HG03103 (cell line): ENCODE data around the gene UPK1B.
"Not testable (repeated sequence)": the region's sequence is repeated elsewhere in the genome, so short reads cannot be mapped to it uniquely, and the experiment has no call there.

Experiments used
- ATAC-seq: cut with Tn5 transposase; IDR thresholded peaks from one replicate; pipeline ENCODE4 v1.9.1; 2021; ENCODE audit warnings: low read depth; ENCODE audit not compliant: unreplicated experiment

Gene UPK1B

DNA sequence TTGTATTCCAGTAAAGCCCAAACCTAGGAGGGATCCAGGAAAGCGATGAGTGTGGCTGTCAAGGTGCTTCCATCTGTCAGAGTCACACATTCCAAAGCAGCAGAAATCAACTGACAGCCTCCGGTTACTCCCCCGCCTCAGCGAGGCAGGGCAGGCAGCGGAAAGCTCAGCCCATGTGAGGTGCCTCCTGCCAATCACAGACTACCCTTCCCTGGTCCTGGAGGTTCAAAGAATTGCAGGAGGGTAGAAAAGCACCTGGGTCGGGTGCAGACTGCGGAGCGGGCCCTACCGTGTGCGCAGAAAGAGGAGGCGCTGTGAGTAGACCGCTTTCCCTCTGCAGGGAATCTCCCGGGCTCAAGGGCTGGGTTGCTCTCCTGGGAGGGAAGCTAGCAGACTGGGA, at the start of gene UPK1B:
UPK1B (plus strand) TSS at position 274 of the 400 bp plus-strand sequence. CDS start 13,144 bp downstream, outside the sequence.
- no peak for ATAC-seq

GRCh38 chr3:119125342-119125741, 48.1 kb upstream of the UPK1B start:
- ATAC-seq: no peak

GRCh38 chr3:119125742-119126504, 47.5 kb upstream of the UPK1B start:
- no peak for ATAC-seq

DNA sequence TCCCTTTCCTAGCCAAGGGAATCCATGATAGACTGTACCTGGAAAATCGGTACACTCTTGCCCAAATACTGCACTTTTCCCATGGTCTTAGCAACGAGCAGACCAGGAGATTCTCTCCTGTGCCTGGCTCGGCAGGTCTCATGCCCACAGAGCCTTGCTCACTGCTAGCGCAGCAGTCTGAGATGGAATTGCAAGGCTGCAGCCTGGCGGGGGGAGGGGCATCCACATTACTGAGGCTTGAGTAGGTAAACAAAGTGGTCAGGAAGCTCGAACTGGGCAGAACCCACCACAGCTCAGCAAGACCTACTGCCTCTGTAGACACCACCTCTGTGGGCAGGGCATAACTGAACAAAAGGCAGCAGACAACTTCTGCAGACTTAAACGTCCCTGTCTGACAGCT, 43.1 kb upstream of the UPK1B start:
- not testable (repeated sequence) for ATAC-seq

- ATAC-seq: not testable (repeated sequence)
These were observed 41.1 kb upstream of the UPK1B start for GRCh38 chr3:119132291-119132690.

- not testable (repeated sequence) for ATAC-seq
These were observed 34.0 kb upstream of the UPK1B start for GRCh38 chr3:119139360-119139759.

DNA sequence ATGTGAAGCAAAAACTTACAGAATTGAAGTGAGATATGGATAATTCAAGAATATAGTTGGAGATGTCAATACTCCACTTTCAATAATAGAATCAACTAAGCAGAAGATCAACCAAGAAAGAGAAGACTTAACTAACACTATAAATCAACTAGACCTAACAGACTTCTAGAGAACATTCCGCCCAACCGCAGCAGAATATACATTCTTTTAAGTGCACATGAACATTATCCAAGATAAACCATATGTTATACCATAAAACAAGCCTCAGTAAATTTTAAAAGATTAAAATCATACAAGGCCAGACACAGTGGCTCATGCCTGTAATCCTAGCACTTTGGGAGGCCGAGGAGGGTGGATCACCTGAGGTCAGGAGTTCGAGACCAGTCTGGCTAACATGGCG, 32.9 kb upstream of the UPK1B start:
- no peak for ATAC-seq

- ATAC-seq: no peak
These were observed 28.3 kb upstream of the UPK1B start for GRCh38 chr3:119145128-119145499.

DNA sequence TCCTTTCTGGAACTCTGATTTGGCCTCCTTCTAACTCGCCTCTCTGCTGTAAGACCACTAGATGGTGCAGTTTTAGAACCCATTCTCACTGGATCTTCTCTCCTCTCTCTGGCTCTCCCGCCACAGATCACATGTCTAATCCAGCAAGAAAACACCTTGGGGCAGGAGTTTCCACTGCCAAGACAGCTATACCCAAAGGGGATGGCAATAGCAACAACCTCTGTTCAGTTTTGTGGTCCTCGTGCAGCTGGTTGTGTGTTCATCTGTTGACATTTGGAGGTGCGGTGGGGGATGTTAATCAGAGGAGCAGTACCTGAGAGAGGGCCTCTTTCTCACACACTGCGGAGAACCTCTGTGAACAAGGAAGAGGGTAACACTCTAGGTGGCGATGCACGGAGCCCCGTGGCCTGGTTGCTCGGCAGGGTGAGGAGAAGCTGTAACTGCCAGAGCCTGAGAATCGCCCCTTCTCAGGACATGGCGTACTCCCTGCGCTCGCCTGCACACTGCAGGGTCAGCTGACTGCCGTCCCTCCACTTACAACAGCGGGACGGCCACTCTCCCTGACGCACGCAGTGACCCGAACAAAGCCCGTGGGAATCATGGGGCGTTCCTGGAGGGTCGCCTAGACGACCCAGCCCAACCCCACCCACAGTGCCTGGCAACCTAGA, 27.8 kb upstream of the UPK1B start, which contains the start of gene TEX55:
TEX55 (plus strand) TSS at position 666 of the 668 bp plus-strand sequence. CDS start 25 bp downstream, outside the sequence.
- no peak for ATAC-seq

DNA sequence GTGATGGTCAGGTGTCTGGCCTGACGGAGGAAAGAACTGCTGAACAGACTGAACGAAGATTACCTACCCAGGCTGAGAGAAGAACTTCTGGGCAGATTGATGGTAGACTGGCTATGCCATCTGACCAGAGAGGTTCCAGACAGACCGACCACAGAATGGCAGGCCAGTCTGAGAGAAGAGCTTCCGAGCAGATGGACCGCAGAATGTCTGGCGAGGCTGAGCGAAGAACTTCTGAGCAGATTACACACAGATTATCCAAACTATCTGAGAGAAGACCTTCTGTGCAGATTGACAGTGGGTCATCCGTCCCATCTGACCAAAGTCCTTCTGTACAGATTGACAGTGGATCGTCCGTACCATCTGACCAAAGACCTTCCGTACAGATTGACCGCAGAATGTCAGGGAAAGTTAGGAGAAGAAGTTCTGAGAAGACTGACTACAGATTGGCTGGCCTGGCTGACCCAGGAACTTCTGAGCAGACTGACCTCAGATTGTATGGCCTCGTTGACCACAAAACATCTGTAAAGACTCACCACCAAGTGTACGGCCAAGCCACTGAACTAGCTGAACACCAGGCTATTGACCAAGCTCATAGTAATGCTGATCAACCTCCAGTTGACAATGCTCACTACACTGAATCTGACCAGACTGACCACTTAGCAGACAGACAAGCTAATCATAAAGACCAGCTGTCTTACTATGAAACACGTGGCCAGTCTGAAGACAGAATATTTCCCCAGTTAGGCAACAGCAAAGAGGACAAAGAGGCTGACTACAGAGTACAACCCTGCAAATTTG, 26.6 kb upstream of the UPK1B start:
- ATAC-seq: no peak

DNA sequence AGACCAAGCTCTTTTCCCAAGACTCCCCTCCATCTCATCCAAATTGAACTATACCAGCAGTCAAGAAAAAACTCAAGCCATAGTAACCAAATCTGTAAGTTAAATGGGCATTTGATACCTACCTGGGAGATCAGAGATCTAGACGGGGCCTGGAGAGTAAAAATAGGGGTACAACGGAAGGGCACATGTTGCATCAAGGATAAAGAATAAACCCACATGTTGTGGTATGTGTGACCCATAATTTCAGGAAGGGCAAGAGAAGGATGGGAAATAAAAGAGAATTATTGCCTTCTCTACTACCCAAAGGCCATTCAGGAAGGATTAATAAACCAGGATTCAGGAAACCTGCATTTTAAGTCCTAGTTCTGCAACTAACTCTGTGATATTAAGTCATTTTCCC, 25.9 kb upstream of the UPK1B start:
- ATAC-seq: no peak

DNA sequence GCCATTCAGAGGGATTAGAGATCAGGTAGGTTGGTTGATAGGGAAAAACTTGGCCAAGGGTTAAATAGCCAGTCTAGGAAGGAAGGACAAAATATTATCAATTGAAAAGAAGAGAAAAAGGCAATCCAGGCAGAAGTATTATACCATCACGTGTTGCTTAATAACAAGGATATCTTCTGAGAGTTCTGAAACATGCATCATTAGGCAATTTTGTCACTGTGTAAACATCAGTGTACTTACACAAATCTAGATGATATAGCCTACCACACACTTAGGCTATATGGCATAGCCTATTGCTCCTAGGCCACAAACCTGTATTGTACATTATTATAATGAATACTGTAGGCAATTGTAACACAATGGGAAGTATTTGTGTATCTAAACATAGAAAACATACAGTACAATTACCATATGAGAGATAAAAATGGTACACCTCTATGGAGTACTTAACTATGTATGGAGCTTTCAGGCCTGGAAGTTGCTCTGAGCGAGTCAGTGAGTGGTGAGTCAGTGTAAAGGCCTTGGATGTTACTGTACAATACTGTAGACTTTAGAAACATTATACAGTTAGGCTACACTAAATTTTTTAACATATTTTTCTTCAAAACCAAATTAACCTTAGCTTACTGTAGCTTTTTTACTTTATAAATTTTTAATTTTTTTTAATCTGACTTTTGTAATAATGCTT, 24.8 kb upstream of the UPK1B start:
- ATAC-seq: no peak

GRCh38 chr3:119149484-119149883, 23.9 kb upstream of the UPK1B start:
- ATAC-seq: no peak

DNA sequence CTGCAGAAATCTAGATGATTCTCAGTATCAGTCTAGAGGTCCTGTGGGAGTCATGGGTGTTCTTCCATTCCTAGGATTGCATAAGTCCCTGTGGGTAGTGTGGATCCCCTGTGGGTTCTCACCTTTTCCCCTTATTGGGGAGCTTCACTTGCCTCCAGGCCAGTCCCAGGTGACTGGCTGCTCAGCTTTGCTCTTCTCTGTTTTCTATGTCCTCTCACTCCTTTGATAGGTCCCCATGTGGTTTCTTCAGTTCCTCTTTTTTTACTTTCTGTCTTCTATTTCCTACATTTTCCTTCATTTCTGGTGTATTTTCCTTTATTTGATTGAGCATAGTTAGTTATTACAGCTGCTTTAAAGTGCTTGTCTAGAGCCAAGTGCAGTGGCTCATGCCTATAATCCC, 16.5 kb upstream of the UPK1B start:
- ATAC-seq: no peak

GRCh38 chr3:119157971-119158370, 15.4 kb upstream of the UPK1B start:
- no peak for ATAC-seq

GRCh38 chr3:119160361-119160760, 13.0 kb upstream of the UPK1B start:
- ATAC-seq: no peak

DNA sequence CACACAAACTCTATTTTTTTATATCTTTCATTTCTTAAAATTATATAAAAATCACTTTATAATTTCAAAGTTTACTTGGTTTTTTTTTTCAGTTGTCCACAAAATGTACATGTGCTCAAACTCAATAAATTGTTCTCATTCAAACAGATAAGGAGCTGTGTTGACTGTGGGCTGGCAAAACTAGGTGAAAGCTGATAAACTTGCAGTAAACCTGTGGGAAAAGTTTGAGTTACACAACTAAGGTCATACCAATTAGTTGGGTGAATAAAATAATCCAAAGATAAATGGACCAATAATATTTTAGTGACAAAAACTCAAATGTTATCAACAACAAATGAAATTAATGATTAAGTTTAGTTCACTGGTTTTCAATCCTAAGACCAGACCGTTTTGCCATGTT, 12.6 kb upstream of the UPK1B start:
- ATAC-seq: no peak

DNA sequence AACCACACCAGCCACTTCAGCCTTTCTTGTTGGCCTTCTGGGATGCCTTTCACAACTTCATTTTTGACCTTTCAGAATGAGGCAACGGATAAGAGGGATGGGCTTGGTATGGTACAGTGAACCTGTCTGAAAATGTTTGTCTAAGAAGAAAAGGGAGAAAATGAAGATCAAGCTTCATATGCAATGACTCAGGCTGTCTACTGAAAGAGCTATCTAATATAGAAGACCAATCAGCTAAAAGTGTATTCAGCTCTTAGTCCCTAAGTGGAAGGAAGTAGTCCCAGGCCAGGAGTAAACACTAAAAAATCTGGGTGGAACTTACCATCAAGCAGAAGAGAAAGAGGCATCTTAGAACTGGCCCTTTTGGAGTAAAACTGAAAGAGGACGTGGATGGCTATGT, 12.2 kb upstream of the UPK1B start:
- ATAC-seq: no peak

DNA sequence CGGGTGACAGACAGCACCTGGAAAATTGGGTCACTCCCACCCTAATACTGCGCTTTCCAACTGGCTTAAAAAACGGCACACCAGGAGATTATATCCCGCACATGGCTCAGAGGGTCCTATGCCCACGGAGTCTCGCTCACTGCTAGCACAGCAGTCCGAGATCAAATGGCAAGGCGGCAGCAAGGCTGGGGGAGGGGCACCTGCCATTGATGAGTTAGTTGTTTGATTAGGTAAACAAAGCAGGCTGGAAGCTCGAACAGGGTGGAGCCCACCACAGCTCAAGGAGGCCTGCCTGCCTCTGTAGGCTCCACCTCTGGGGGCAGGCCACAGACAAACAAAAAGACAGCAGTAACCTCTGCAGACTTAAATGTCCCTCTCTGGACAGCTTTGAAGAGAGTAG, 8.7 kb upstream of the UPK1B start:
- ATAC-seq: not testable (repeated sequence)

- ATAC-seq: no peak
These were observed 2.6 kb upstream of the UPK1B start for GRCh38 chr3:119170821-119171220.
